ENCODE data around the gene CDHR5.

CDHR5 gene

GRCh38 chr11:618856-619627, 5.7 kb downstream of the CDHR5 start:
- Histone ChIP-seq H3K4me3 (ENCODE audit: low read depth, low read length) (no peak overlapping the region), H3K27me3 (ENCODE audit: control insufficient read depth, insufficient read depth, low read length) (no peaks in the 10 kb centered on the region), H3K4me1 (ENCODE audit: control insufficient read depth, insufficient read depth, low read length) (no peaks in the 10 kb centered on the region), H3K9ac (ENCODE audit: low read depth, low read length) (no peak overlapping the region), H3K9me3 (ENCODE audit: control insufficient read depth, insufficient read depth, low read length) (no peaks in the 10 kb centered on the region), H3K36me3 (ENCODE audit: control insufficient read depth, insufficient read depth, low read length) (peaks cover 4% of the 10 kb centered on the region)

GRCh38 chr11:617912-618682, 6.7 kb downstream of the CDHR5 start:
- Histone ChIP-seq H3K9ac (ENCODE audit: low read depth, low read length) (no peak overlapping the region), H3K9me3 (ENCODE audit: control insufficient read depth, insufficient read depth, low read length) (no peaks in the 10 kb centered on the region), H3K36me3 (ENCODE audit: control insufficient read depth, insufficient read depth, low read length) (peaks cover 6% of the 10 kb centered on the region), H3K4me1 (ENCODE audit: control insufficient read depth, insufficient read depth, low read length) (no peaks in the 10 kb centered on the region), H3K27me3 (ENCODE audit: control insufficient read depth, insufficient read depth, low read length) (no peaks in the 10 kb centered on the region), H3K4me3 (ENCODE audit: low read depth, low read length) (no peak overlapping the region)

- no peaks in the 10 kb centered on the region for H3K4me1 ChIP-seq (ENCODE audit: control insufficient read depth, insufficient read depth, low read length)
- no peaks in the 10 kb centered on the region for H3K27me3 ChIP-seq (ENCODE audit: control insufficient read depth, insufficient read depth, low read length)
- peaks cover 10% of the 10 kb centered on the region for H3K36me3 ChIP-seq (ENCODE audit: control insufficient read depth, insufficient read depth, low read length)
- H3K4me3 ChIP-seq (ENCODE audit: low read depth, low read length): no peak overlapping the region
- H3K9ac ChIP-seq (ENCODE audit: low read depth, low read length): no peak overlapping the region
- no peaks in the 10 kb centered on the region for H3K9me3 ChIP-seq (ENCODE audit: control insufficient read depth, insufficient read depth, low read length)
Observed at GRCh38 chr11:617199-617911, 7.4 kb downstream of the CDHR5 start.

- Histone ChIP-seq H3K4me3 (ENCODE audit: low read depth, low read length) (peak overlapping the region; percentile 68), H3K36me3 (ENCODE audit: control insufficient read depth, insufficient read depth, low read length) (peaks cover 17% of the 10 kb centered on the region), H3K27me3 (ENCODE audit: control insufficient read depth, insufficient read depth, low read length) (no peaks in the 10 kb centered on the region), H3K9ac (ENCODE audit: low read depth, low read length) (no peak overlapping the region), H3K4me1 (ENCODE audit: control insufficient read depth, insufficient read depth, low read length) (no peaks in the 10 kb centered on the region), H3K9me3 (ENCODE audit: control insufficient read depth, insufficient read depth, low read length) (no peaks in the 10 kb centered on the region)
Observed at GRCh38 chr11:616320-617198, 8.2 kb downstream of the CDHR5 start.

- Histone ChIP-seq H3K9me3 (ENCODE audit: control insufficient read depth, insufficient read depth, low read length) (no peaks in the 10 kb centered on the region), H3K9ac (ENCODE audit: low read depth, low read length) (peak within 1 kb of the TSS; percentile 76), H3K4me1 (ENCODE audit: control insufficient read depth, insufficient read depth, low read length) (no peaks in the 10 kb centered on the region), H3K27me3 (ENCODE audit: control insufficient read depth, insufficient read depth, low read length) (no peaks in the 10 kb centered on the region), H3K36me3 (ENCODE audit: control insufficient read depth, insufficient read depth, low read length) (peaks cover 26% of the 10 kb centered on the region), H3K4me3 (ENCODE audit: low read depth, low read length) (peak within 1 kb of the TSS; percentile 68)
Observed at GRCh38 chr11:615504-616319, 9.0 kb downstream of the CDHR5 start, which contains the start of gene IRF7. TSS of gene IRF7 (minus strand) at chr11:615950. CDS start at chr11:615364, 586 bp downstream.

GRCh38 chr11:614623-615503, 9.9 kb downstream of the CDHR5 start:
- Histone ChIP-seq H3K4me3 (ENCODE audit: low read depth, low read length) (peak overlapping the region; percentile 68), H3K27me3 (ENCODE audit: control insufficient read depth, insufficient read depth, low read length) (no peaks in the 10 kb centered on the region), H3K4me1 (ENCODE audit: control insufficient read depth, insufficient read depth, low read length) (no peaks in the 10 kb centered on the region), H3K9ac (ENCODE audit: low read depth, low read length) (peak overlapping the region; percentile 24), H3K9me3 (ENCODE audit: control insufficient read depth, insufficient read depth, low read length) (no peaks in the 10 kb centered on the region), H3K36me3 (ENCODE audit: control insufficient read depth, insufficient read depth, low read length) (peaks cover 34% of the 10 kb centered on the region)

GRCh38 chr11:614021-614622, 10.6 kb downstream of the CDHR5 start:
- H3K36me3 ChIP-seq (ENCODE audit: control insufficient read depth, insufficient read depth, low read length): peaks cover 41% of the 10 kb centered on the region
- H3K9ac ChIP-seq (ENCODE audit: low read depth, low read length): no peak overlapping the region
- no peaks in the 10 kb centered on the region for H3K27me3 ChIP-seq (ENCODE audit: control insufficient read depth, insufficient read depth, low read length)
- H3K4me1 ChIP-seq (ENCODE audit: control insufficient read depth, insufficient read depth, low read length): no peaks in the 10 kb centered on the region
- H3K4me3 ChIP-seq (ENCODE audit: low read depth, low read length): no peak overlapping the region
- H3K9me3 ChIP-seq (ENCODE audit: control insufficient read depth, insufficient read depth, low read length): no peaks in the 10 kb centered on the region

GRCh38 chr11:613369-613968, 11.3 kb downstream of the CDHR5 start:
- no peaks in the 10 kb centered on the region for H3K4me1 ChIP-seq (ENCODE audit: control insufficient read depth, insufficient read depth, low read length)
- no peak overlapping the region for H3K9ac ChIP-seq (ENCODE audit: low read depth, low read length)
- H3K4me3 ChIP-seq (ENCODE audit: low read depth, low read length): no peak overlapping the region
- H3K27me3 ChIP-seq (ENCODE audit: control insufficient read depth, insufficient read depth, low read length): no peaks in the 10 kb centered on the region
- no peaks in the 10 kb centered on the region for H3K9me3 ChIP-seq (ENCODE audit: control insufficient read depth, insufficient read depth, low read length)
- peaks cover 48% of the 10 kb centered on the region for H3K36me3 ChIP-seq (ENCODE audit: control insufficient read depth, insufficient read depth, low read length)

- H3K36me3 ChIP-seq (ENCODE audit: control insufficient read depth, insufficient read depth, low read length): peaks cover 50% of the 10 kb centered on the region
- no peak overlapping the region for H3K9ac ChIP-seq (ENCODE audit: low read depth, low read length)
- no peaks in the 10 kb centered on the region for H3K9me3 ChIP-seq (ENCODE audit: control insufficient read depth, insufficient read depth, low read length)
- no peaks in the 10 kb centered on the region for H3K4me1 ChIP-seq (ENCODE audit: control insufficient read depth, insufficient read depth, low read length)
- H3K4me3 ChIP-seq (ENCODE audit: low read depth, low read length): no peak overlapping the region
- no peaks in the 10 kb centered on the region for H3K27me3 ChIP-seq (ENCODE audit: control insufficient read depth, insufficient read depth, low read length)
Observed at GRCh38 chr11:612961-613300, 11.8 kb downstream of the CDHR5 start.
